Upper lobe of left lung (tissue), 6 donors: ENCODE results near the gene CDH22. TPM values are rescaled to one million over a fixed set of nuclear protein-coding genes. Genes with fewer than 3 reads are reported as not detected.

Source experiments
- ATAC-seq, 2 donors: fragments of 200-7000 bp; cut with Tn5 transposase; one replicate each; pipeline ENCODE4 v1.9.1; 2022; ENCODE audit warnings: mild to moderate bottlenecking in 2 of 2, moderate library complexity in 2 of 2; ENCODE audit not compliant: low FRiP score in 2 of 2
- DNase-seq, 2 donors: peaks; one replicate each; pipeline ENCODE4 v3.0.0-alpha.2; 2019 to 2020
- H3K27ac ChIP-seq, 4 donors: fragments of 200-600 bp; sonication (generic); one replicate each; pipeline ENCODE4 v1.5.1; 2016 to 2019
- H3K27me3 ChIP-seq, 4 donors: fragments of 200-600 bp; sonication (generic); one replicate each; pipeline ENCODE4 v1.5.1; 2017 to 2019
- H3K36me3 ChIP-seq, 4 donors: fragments of 200-600 bp; sonication (generic); one replicate each; pipeline ENCODE4 v1.5.1; 2016 to 2019
- H3K4me1 ChIP-seq, 4 donors: fragments of 200-600 bp; sonication (generic); one replicate each; pipeline ENCODE4 v1.5.1; 2018 to 2019
- H3K4me3 ChIP-seq, 4 donors: fragments of 200-600 bp; sonication (generic); one replicate each; pipeline ENCODE4 v1.5.1; 2017 to 2019; ENCODE audit warnings: mild to moderate bottlenecking in 2 of 4, moderate library complexity in 1 of 4
- H3K9me3 ChIP-seq, 4 donors: fragments of 200-600 bp; sonication (generic); one replicate each; pipeline ENCODE4 v1.5.1; 2018 to 2019
- EP300 ChIP-seq, 4 donors: sonication (generic); formaldehyde crosslinking; IDR thresholded peaks; one replicate each; pipeline ENCODE4 v1.5.1; 2017; ENCODE audit warnings: antibody characterized with exemption in 4 of 4, control low read depth in 2 of 4
- POLR2A ChIP-seq, 4 donors: fragments of 450-650 bp; IDR thresholded peaks; one replicate each; pipeline ENCODE4 v1.5.1; 2016 to 2017; ENCODE audit warnings: antibody characterized with exemption in 4 of 4, mild to moderate bottlenecking in 2 of 4
- POLR2AphosphoS5 ChIP-seq, 2 donors: sonication (generic); formaldehyde crosslinking; IDR thresholded peaks; one replicate each; pipeline ENCODE4 v1.5.1; 2017; ENCODE audit warnings: antibody characterized with exemption in 2 of 2
- WGBS, 2 donors: methylation state at CpG; one replicate each; pipeline ENCODE4 v1.1.5; 2017 to 2018; 5-methylcytosine and 5-hydroxymethylcytosine counted together
- total RNA-seq, 6 donors: library from RNA; depleted of rRNA in 4 of 6; stranded (reverse); fragments of >200 nt in 4 of 6; gene quantifications; one replicate each; pipeline versions ENCODE4 v1.1.0 to v1.2.1, GENCODE V29; 2016 to 2021
- TF ChIP-seq, protein P1 (sequence below), 6 experiments: fragments of 450-650 bp in 4 of 6; fragments of 200-600 bp in 2 of 6; sonication (generic) in 2 of 6; IDR thresholded peaks; one replicate each; pipeline ENCODE4 v1.5.1; 2016 to 2019; ENCODE audit warnings: antibody characterized with exemption in 6 of 6
- donor health status: DM: no; HTN: no; CAD: no; lungs with moderate emphysema.
- donor health status: DM: no; HTN: yes; CAD: no; lungs with severe emphysema.

CDH22 gene
- total RNA-seq, 6 donors from 2014 or later, result 0.10 to 0.40 (median 0.24) TPM; not detected in 2

DNA sequence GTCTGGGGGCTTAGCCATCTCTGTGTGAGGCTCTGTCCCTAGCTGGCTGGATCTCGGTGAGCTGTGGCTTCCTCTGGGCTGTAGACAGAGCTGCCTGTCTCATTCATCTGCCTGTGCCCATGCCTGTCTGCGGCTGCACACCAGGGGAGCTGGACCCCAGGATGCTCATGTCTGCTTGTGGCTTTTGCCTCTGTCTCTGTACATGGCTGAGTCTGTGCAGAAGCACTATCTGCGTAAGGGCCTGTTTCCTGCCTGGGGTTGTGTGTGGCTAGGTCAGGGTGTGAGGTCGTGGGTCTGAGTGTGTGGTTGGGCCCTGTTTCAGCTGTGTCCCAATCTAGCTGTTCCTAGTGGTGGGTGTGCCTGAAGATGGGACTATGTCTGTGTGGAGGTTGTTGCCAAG, 68.2 kb downstream of the CDH22 start:
- no peaks in the 10 kb centered on the region for H3K36me3 ChIP-seq
- 40 to 48% methylated on average over 1 to 4 of the region's 4 CpGs for WGBS, 2 donors
- TF ChIP-seq, protein P1, sequence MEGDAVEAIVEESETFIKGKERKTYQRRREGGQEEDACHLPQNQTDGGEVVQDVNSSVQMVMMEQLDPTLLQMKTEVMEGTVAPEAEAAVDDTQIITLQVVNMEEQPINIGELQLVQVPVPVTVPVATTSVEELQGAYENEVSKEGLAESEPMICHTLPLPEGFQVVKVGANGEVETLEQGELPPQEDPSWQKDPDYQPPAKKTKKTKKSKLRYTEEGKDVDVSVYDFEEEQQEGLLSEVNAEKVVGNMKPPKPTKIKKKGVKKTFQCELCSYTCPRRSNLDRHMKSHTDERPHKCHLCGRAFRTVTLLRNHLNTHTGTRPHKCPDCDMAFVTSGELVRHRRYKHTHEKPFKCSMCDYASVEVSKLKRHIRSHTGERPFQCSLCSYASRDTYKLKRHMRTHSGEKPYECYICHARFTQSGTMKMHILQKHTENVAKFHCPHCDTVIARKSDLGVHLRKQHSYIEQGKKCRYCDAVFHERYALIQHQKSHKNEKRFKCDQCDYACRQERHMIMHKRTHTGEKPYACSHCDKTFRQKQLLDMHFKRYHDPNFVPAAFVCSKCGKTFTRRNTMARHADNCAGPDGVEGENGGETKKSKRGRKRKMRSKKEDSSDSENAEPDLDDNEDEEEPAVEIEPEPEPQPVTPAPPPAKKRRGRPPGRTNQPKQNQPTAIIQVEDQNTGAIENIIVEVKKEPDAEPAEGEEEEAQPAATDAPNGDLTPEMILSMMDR (IDR thresholded peaks at IDR 0.05), result no peak
- TF ChIP-seq EP300 (IDR thresholded peaks at IDR 0.05) (no peak), POLR2A (IDR thresholded peaks at IDR 0.05) (no peak), POLR2AphosphoS5 (IDR thresholded peaks at IDR 0.05) (no peak)
- ATAC-seq (no peak), DNase-seq (no peak)
- H3K4me1 ChIP-seq, result no peaks in the 10 kb centered on the region
- no peaks in the 10 kb centered on the region for H3K9me3 ChIP-seq
- no peak overlapping the region for H3K4me3 ChIP-seq
- H3K27ac ChIP-seq, result no peak overlapping the region
- no peaks in the 10 kb centered on the region for H3K27me3 ChIP-seq

DNA sequence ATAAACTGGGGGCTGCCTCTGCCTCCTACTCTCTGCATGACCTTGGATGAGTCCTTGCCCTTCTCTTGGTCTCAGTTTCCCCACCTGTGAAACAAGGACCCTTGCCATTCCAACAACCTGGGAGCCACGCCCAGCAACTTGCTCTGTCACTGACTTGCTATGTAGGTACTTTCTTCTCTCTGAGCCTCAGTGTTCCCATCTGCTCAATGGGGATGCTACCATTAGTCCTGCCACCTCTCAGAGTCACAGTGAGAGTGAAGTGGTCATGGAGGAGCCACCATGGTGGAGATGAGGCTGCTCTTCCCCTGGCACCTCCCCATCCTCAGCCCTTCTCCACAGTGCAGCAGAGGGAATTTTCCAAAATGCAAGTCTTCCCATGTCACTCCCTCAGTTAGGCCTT, 70.6 kb downstream of the CDH22 start:
- no peak for DNase-seq
- no peak for TF ChIP-seq POLR2AphosphoS5 (IDR thresholded peaks at IDR 0.05)
- H3K27me3 ChIP-seq, result no peaks in the 10 kb centered on the region
- no peaks in the 10 kb centered on the region for H3K9me3 ChIP-seq
- H3K27ac ChIP-seq, result no peak overlapping the region
- H3K36me3 ChIP-seq, result no peaks in the 10 kb centered on the region
- no peak overlapping the region for H3K4me3 ChIP-seq
- no peaks in the 10 kb centered on the region for H3K4me1 ChIP-seq
- ATAC-seq, result no peak
- 35 to 40% methylated on average over 1 of the region's 1 CpG for WGBS, 2 donors

DNA sequence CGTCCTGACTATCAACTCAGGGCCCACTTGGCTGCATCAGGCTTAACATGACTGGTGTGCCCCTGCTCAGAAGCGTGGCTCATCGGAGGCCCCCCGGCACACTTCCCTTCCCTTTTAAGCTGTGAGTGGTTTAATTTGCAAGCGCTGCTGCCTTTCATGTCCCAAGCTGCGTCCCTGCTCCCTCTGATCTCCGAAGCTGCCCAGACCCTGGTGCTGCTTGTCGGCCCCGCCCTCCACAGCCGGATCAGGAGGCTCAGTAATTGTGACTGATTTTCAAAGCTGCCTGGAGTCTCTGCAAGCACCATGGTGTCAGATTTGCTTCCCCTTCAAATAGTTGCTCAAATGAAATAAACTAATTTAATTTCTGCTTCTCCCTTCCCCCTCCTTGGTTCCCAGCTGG, 71.1 kb downstream of the CDH22 start:
- Histone ChIP-seq H3K4me3 (no peak overlapping the region), H3K9me3 (no peaks in the 10 kb centered on the region), H3K36me3 (no peaks in the 10 kb centered on the region), H3K27me3 (no peaks in the 10 kb centered on the region), H3K27ac (no peak overlapping the region), H3K4me1 (no peaks in the 10 kb centered on the region)
- ATAC-seq (no peak), DNase-seq (no peak)
- TF ChIP-seq POLR2A (IDR thresholded peaks at IDR 0.05) (no peak), EP300 (IDR thresholded peaks at IDR 0.05) (no peak), POLR2AphosphoS5 (IDR thresholded peaks at IDR 0.05) (no peak)
- TF ChIP-seq, protein P1 (IDR thresholded peaks at IDR 0.05), result no peak
- 11 to 15% methylated on average over 9 to 10 of the region's 10 CpGs for WGBS, 2 donors

DNA sequence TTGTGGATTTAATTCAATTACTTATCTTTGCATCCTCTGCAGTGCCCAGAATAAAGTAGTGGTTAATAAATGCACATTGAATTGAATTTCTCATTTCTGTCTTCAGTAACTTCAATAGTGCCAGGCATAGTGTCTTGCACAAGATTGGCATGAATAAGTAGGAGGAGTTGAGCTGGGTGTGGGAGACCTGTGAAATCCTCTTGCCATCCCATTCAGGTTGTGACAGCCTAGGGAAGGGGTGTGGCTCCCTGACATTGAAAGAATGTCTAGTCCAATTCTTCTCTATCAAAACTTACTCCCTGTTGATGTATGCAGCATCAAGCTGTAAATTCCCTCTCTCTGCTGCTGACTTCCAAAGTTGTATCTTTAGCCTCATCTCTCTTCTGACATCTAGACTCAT, 73.2 kb downstream of the CDH22 start:
- no peaks in the 10 kb centered on the region for H3K27me3 ChIP-seq
- ATAC-seq, result no peak
- H3K4me3 ChIP-seq, result no peak overlapping the region
- no peaks in the 10 kb centered on the region for H3K36me3 ChIP-seq
- no peak for TF ChIP-seq POLR2A (IDR thresholded peaks at IDR 0.05)
- DNase-seq, result no peak
- H3K9me3 ChIP-seq, result no peaks in the 10 kb centered on the region
- no peak overlapping the region for H3K27ac ChIP-seq
- no peaks in the 10 kb centered on the region for H3K4me1 ChIP-seq

DNA sequence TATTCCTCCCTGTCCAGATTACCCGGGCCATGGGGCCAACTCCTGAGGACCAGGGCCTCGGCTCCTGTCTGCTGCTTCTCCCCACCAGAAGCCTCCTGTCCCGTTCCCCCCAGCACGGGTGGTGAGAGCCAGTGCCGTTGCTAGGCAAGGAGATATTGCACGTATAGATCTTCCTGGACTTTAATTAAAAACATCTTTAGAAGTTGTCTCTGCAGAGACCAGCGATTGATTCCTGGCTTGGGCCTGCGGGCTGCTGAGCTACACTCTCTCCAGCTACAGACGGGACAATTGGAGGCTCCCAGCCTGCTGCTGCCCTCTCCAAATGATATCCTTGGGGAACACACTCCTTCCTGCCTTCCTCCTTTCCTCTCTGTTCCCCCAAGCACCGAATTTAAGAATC, 74.6 kb downstream of the CDH22 start:
- H3K27ac ChIP-seq, result no peak overlapping the region
- H3K4me1 ChIP-seq, result no peaks in the 10 kb centered on the region
- TF ChIP-seq POLR2A (IDR thresholded peaks at IDR 0.05) (no peak), EP300 (IDR thresholded peaks at IDR 0.05) (no peak), POLR2AphosphoS5 (IDR thresholded peaks at IDR 0.05) (no peak)
- TF ChIP-seq, protein P1 (IDR thresholded peaks at IDR 0.05), result no peak
- WGBS, 2 donors, result 68 to 71% methylated on average over 8 to 10 of the region's 10 CpGs
- DNase-seq (no peak), ATAC-seq (no peak)
- no peaks in the 10 kb centered on the region for H3K9me3 ChIP-seq
- no peaks in the 10 kb centered on the region for H3K36me3 ChIP-seq
- H3K4me3 ChIP-seq, result no peak overlapping the region
- H3K27me3 ChIP-seq, result peaks cover 0 to 2% (median 0%) of the 10 kb centered on the region in 4 donors

DNA sequence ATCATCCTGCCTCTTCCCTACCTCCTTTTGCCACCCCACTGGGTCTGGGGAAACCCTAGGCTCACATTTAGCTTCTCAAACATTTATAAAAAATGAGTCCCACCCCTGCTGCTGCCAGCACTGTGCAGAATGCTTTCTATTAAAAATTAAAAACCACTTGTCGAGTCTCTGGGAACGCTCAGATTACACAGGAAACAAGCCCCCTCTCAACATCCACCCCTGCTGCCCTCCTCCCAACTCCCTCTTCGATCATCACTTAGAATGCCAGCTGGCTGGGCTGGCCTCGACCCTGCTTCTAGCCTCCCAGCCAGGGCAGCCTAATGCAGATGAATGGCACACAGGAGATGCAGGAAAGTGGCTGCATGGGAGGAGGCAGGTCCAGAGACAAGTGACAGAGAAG, 75.8 kb downstream of the CDH22 start:
- DNase-seq, result no peak
- no peak overlapping the region for H3K27ac ChIP-seq
- no peaks in the 10 kb centered on the region for H3K9me3 ChIP-seq
- no peak overlapping the region for H3K4me3 ChIP-seq
- whole genome bisulfite sequencing, 2 donors, result 15 to 20% methylated on average over 4 of the region's 4 CpGs
- no peaks in the 10 kb centered on the region for H3K4me1 ChIP-seq
- peaks cover 0 to 2% (median 0%) of the 10 kb centered on the region in 4 donors for H3K27me3 ChIP-seq
- TF ChIP-seq POLR2A (IDR thresholded peaks at IDR 0.05) (no peak), POLR2AphosphoS5 (IDR thresholded peaks at IDR 0.05) (no peak), EP300 (IDR thresholded peaks at IDR 0.05) (no peak)
- TF ChIP-seq, protein P1 (IDR thresholded peaks at IDR 0.05), result no peak
- H3K36me3 ChIP-seq, result no peaks in the 10 kb centered on the region
- no peak for ATAC-seq
